ENCODE data around the gene NKAPD1. TPM values are rescaled to one million over a fixed set of nuclear protein-coding genes. Genes with fewer than 3 reads are reported as not detected.
A peak's percentile ranks its signal among the peaks of the same experiment; 100 is the strongest.
"Not testable (repeated sequence)": the region's sequence is repeated elsewhere in the genome, so short reads cannot be mapped to it uniquely, and the experiment has no call there.

The NKAPD1 gene
- total RNA-seq: 10 to 100 TPM; 16.9 to 20.1 TPM

- peaks cover 10 to 18% of the 10 kb centered on the region in 2 donors for H3K36me3 Mint-ChIP-seq
- DNase-seq (ENCODE audit: low spot score in 2 of 2) (peak; percentile 71 to 75), ATAC-seq (peak; percentile 89 to 92)
- peak within 1 kb of the TSS; percentile 95 to 99 for H3K27ac Mint-ChIP-seq
- H3K9me3 Mint-ChIP-seq: no peaks in the 10 kb centered on the region
Measured at GRCh38 chr11:112073941-112074811, at the start of gene NKAPD1, which contains the start of gene PIH1D2. Gene NKAPD1, plus strand, starts transcription at chr11:112074299. Its CDS starts 1,276 bp downstream, at chr11:112075575. Gene PIH1D2, minus strand, starts transcription at chr11:112074017. Its CDS starts 843 bp downstream, at chr11:112073174.

- ATAC-seq: peak; percentile 89 to 91
- peak; percentile 81 to 82 for DNase-seq (ENCODE audit: low spot score in 2 of 2)
- Mint-ChIP-seq H3K36me3 (peaks cover 18 to 39% of the 10 kb centered on the region in 2 donors), H3K9me3 (no peaks in the 10 kb centered on the region), H3K27ac (peak within 1 kb of the TSS; percentile 99 to 100)
Measured at GRCh38 chr11:112024773-112025678, 49.1 kb upstream of the NKAPD1 start, which contains the start of gene DLAT. Gene DLAT, plus strand, starts transcription at chr11:112025408. Its CDS starts 65 bp downstream, at chr11:112025473.

GRCh38 chr11:112025707-112026106 lies 48.4 kb upstream of the NKAPD1 start:
- DNase-seq (ENCODE audit: low spot score in 2 of 2) (no peak), ATAC-seq (peak in 1 of 2 donors; percentile 1)
- H3K27ac Mint-ChIP-seq: peak overlapping the region; percentile 99 to 100
- peaks cover 18 to 36% of the 10 kb centered on the region in 2 donors for H3K36me3 Mint-ChIP-seq
- no peaks in the 10 kb centered on the region for H3K9me3 Mint-ChIP-seq

- H3K27ac Mint-ChIP-seq; H3K9me3 Mint-ChIP-seq; ATAC-seq; DNase-seq (ENCODE audit: low spot score in 2 of 2): not testable (repeated sequence)
- H3K36me3 Mint-ChIP-seq: peaks cover 18 to 36% of the 10 kb centered on the region in 2 donors
Measured at GRCh38 chr11:112026784-112027410, 47.2 kb upstream of the NKAPD1 start.

GRCh38 chr11:112029460-112029859 lies 44.6 kb upstream of the NKAPD1 start:
- H3K36me3 Mint-ChIP-seq: peaks cover 14 to 34% of the 10 kb centered on the region in 2 donors
- DNase-seq (ENCODE audit: low spot score in 2 of 2) (no peak), ATAC-seq (no peak)
- H3K9me3 Mint-ChIP-seq: no peaks in the 10 kb centered on the region
- peak overlapping the region; percentile 36 to 69 for H3K27ac Mint-ChIP-seq

GRCh38 chr11:112033902-112034301 lies 40.2 kb upstream of the NKAPD1 start:
- H3K27ac Mint-ChIP-seq: no peak overlapping the region
- no peak for DNase-seq (ENCODE audit: low spot score in 2 of 2)
- peaks cover 0 to 15% of the 10 kb centered on the region in 2 donors for H3K36me3 Mint-ChIP-seq
- ATAC-seq: no peak
- H3K9me3 Mint-ChIP-seq: no peaks in the 10 kb centered on the region

GRCh38 chr11:112037527-112037926 lies 36.6 kb upstream of the NKAPD1 start:
- Mint-ChIP-seq H3K27ac (no peak overlapping the region), H3K36me3 (no peaks in the 10 kb centered on the region), H3K9me3 (no peaks in the 10 kb centered on the region)
- DNase-seq (ENCODE audit: low spot score in 2 of 2) (no peak), ATAC-seq (no peak)

GRCh38 chr11:112042161-112042960 lies 31.7 kb upstream of the NKAPD1 start:
- DNase-seq (ENCODE audit: low spot score in 2 of 2): no peak
- no peaks in the 10 kb centered on the region for H3K9me3 Mint-ChIP-seq
- ATAC-seq: no peak
- H3K36me3 Mint-ChIP-seq: peaks cover 0 to 23% of the 10 kb centered on the region in 2 donors
- H3K27ac Mint-ChIP-seq: peak overlapping the region in 1 of 2 donors; percentile 30

- Mint-ChIP-seq H3K27ac (no peak overlapping the region), H3K36me3 (peaks cover 0 to 27% of the 10 kb centered on the region in 2 donors), H3K9me3 (no peaks in the 10 kb centered on the region)
- ATAC-seq (no peak), DNase-seq (ENCODE audit: low spot score in 2 of 2) (no peak)
Measured at GRCh38 chr11:112042961-112043304, 31.2 kb upstream of the NKAPD1 start.

- Mint-ChIP-seq H3K36me3 (peaks cover 4 to 38% of the 10 kb centered on the region in 2 donors), H3K9me3 (no peaks in the 10 kb centered on the region), H3K27ac (no peak overlapping the region)
- no peak for DNase-seq (ENCODE audit: low spot score in 2 of 2)
- no peak for ATAC-seq
Measured at GRCh38 chr11:112044961-112045360, 29.1 kb upstream of the NKAPD1 start.

GRCh38 chr11:112046647-112047046 lies 27.5 kb upstream of the NKAPD1 start:
- H3K36me3 Mint-ChIP-seq: peaks cover 5 to 38% of the 10 kb centered on the region in 2 donors
- not testable (repeated sequence) for ATAC-seq; H3K27ac Mint-ChIP-seq; H3K9me3 Mint-ChIP-seq; DNase-seq (ENCODE audit: low spot score in 2 of 2)

GRCh38 chr11:112048256-112048655 lies 25.8 kb upstream of the NKAPD1 start:
- peaks cover 5 to 38% of the 10 kb centered on the region in 2 donors for H3K36me3 Mint-ChIP-seq
- not testable (repeated sequence) for H3K9me3 Mint-ChIP-seq; ATAC-seq; DNase-seq (ENCODE audit: low spot score in 2 of 2); H3K27ac Mint-ChIP-seq

GRCh38 chr11:112049777-112050176 lies 24.3 kb upstream of the NKAPD1 start:
- Mint-ChIP-seq H3K36me3 (peaks cover 5 to 38% of the 10 kb centered on the region in 2 donors), H3K27ac (no peak overlapping the region), H3K9me3 (no peaks in the 10 kb centered on the region)
- DNase-seq (ENCODE audit: low spot score in 2 of 2) (no peak), ATAC-seq (no peak)

- DNase-seq (ENCODE audit: low spot score in 2 of 2) (no peak), ATAC-seq (no peak)
- Mint-ChIP-seq H3K27ac (no peak overlapping the region), H3K36me3 (peaks cover 5 to 31% of the 10 kb centered on the region in 2 donors), H3K9me3 (no peaks in the 10 kb centered on the region)
Measured at GRCh38 chr11:112050721-112051120, 23.4 kb upstream of the NKAPD1 start.

- DNase-seq (ENCODE audit: low spot score in 2 of 2): no peak
- Mint-ChIP-seq H3K36me3 (peaks cover 10 to 28% of the 10 kb centered on the region in 2 donors), H3K27ac (peak overlapping the region in 1 of 2 donors; percentile 53), H3K9me3 (no peaks in the 10 kb centered on the region)
- no peak for ATAC-seq
Measured at GRCh38 chr11:112051768-112052167, 22.3 kb upstream of the NKAPD1 start.
